K562 (cell line): ENCODE measurements around the gene ATIC. TPM values are rescaled to one million over a fixed set of nuclear protein-coding genes. Genes with fewer than 3 reads are reported as not detected.

ENCODE experiments used
- ATAC-seq: fragments of 200-7000 bp; cut with Tn5 transposase; 3 replicates; pipeline ENCODE4 v1.9.1; 2020; ENCODE audit warnings: moderate library complexity
- BruUV-seq: library from RNA; stranded (reverse); fragments of 400-500 nt; replicated peaks from 2 replicates; lab custom pipeline; 2021; lab: Mats Ljungman, UMichigan
- CTCF ChIA-PET: fragments of 300-600 bp; formaldehyde crosslinking; extraction: SDS; loops from one replicate; lab custom pipeline; 2021; ENCODE audit warnings: low intra/inter-chr PET ratio; lab: Yijun Ruan, JAX
- POLR2A ChIA-PET: fragments of 300-600, 350-650 bp; sonication (Branson Sonifier 250); formaldehyde crosslinking; extraction: SDS; loops from one replicate; lab custom pipeline; 2021; ENCODE audit warnings: antibody characterized with exemption, inconsistent platforms; lab: Yijun Ruan, JAX
- DNase-seq, 4 experiments: peaks; one replicate each; pipeline versions ENCODE4 v3.0.0 to v3.0.0-alpha.2; 2011 to 2018; ENCODE audit warnings: low spot score in 3 of 4, mixed read lengths in 3 of 4; ENCODE audit errors: extremely low read depth in 1 of 4
- FAIRE-seq: peaks from 2 replicates; lab custom pipeline; 2011; peaks lifted over from hg19 to GRCh38; lab: Jason Lieb, UNC
- H2AFZ ChIP-seq: 2 replicates; pipeline ENCODE4 v1.6.0; 2011; ENCODE audit warnings: low read depth, low read length, control low read depth, inconsistent platforms
- H3K27ac ChIP-seq: fragments of 200-600 bp; 3 replicates; pipeline ENCODE4 v1.8.0; 2011; ENCODE audit warnings: low read depth, mild to moderate bottlenecking, control low read depth, inconsistent platforms, low read length, moderate library complexity, mixed read lengths; ENCODE audit errors: extremely low read depth
- H3K27me3 ChIP-seq, 2 experiments: fragments of 300-600 bp in 1 of 2; 2 replicates in 1 of 2; 3 replicates in 1 of 2; pipeline versions ENCODE4 v1.6.0 to v1.8.0; 2011; ENCODE audit warnings: inconsistent platforms in 2 of 2, low read length in 2 of 2, mild to moderate bottlenecking in 1 of 2, mixed read lengths in 1 of 2, moderate library complexity in 1 of 2; ENCODE audit not compliant: control insufficient read depth in 2 of 2, insufficient read depth in 2 of 2
- H3K36me3 ChIP-seq: fragments of 300-600 bp; 3 replicates; pipeline ENCODE4 v1.8.0; 2011; ENCODE audit warnings: mild to moderate bottlenecking, low read length, inconsistent platforms; ENCODE audit not compliant: control insufficient read depth, insufficient read depth
- H3K4me1 ChIP-seq, 2 experiments: fragments of 200-600 bp in 1 of 2; replicated peaks in 1 of 2; 2 replicates in 1 of 2; 3 replicates in 1 of 2; pipeline versions ENCODE4 v1.5.1 to v1.8.0; 2011; ENCODE audit warnings: inconsistent platforms in 2 of 2, low read length in 2 of 2, mild to moderate bottlenecking in 1 of 2, mixed read lengths in 1 of 2, moderate library complexity in 1 of 2; ENCODE audit not compliant: control insufficient read depth in 2 of 2, insufficient read depth in 2 of 2
- H3K4me2 ChIP-seq: 2 replicates; pipeline ENCODE4 v1.6.1; 2011; ENCODE audit warnings: low read length, control low read depth, inconsistent platforms, mixed read lengths; ENCODE audit not compliant: insufficient read depth
- H3K4me3 ChIP-seq: fragments of 200-600 bp; sonication (generic), shearing (Covaris generic); 2 replicates; pipeline ENCODE4 v1.5.1; 2016; ENCODE audit warnings: control low read depth, inconsistent platforms
- H3K79me2 ChIP-seq: fragments of 200-600 bp; 3 replicates; pipeline ENCODE4 v1.8.0; 2011; ENCODE audit warnings: low read length, inconsistent platforms; ENCODE audit not compliant: control insufficient read depth, insufficient read depth
- H3K9ac ChIP-seq, 2 experiments: 2 replicates each; pipeline versions ENCODE4 v1.6.0 to v1.6.1; 2011; ENCODE audit warnings: low read depth in 2 of 2, low read length in 2 of 2, control low read depth in 1 of 2, inconsistent platforms in 1 of 2, mild to moderate bottlenecking in 1 of 2, mixed read lengths in 1 of 2; ENCODE audit not compliant: insufficient read depth in 1 of 2
- H3K9me1 ChIP-seq: one replicate; pipeline ENCODE4 v1.6.0; 2011; ENCODE audit warnings: inconsistent platforms, mild to moderate bottlenecking, low read length, moderate library complexity; ENCODE audit not compliant: control insufficient read depth, insufficient read depth
- H3K9me3 ChIP-seq: replicated peaks from 2 replicates; pipeline ENCODE4 v1.5.1; 2011; ENCODE audit warnings: low read depth, low read length, inconsistent platforms; ENCODE audit not compliant: control insufficient read depth, insufficient read depth
- H4K20me1 ChIP-seq: replicated peaks from 2 replicates; pipeline ENCODE4 v1.6.1; 2011; ENCODE audit warnings: low read length, inconsistent platforms, mixed read lengths; ENCODE audit not compliant: control insufficient read depth, insufficient read depth
- BRF1 ChIP-seq: IDR thresholded peaks from 3 replicates; pipeline ENCODE4 v1.6.1; 2011; ENCODE audit warnings: borderline replicate concordance, mild to moderate bottlenecking; ENCODE audit not compliant: insufficient read length; ENCODE audit errors: extremely low read depth
- CBX1 ChIP-seq: sonication (generic); IDR thresholded peaks from 2 replicates; pipeline ENCODE4 v1.6.1; 2016; ENCODE audit warnings: antibody characterized with exemption, low read depth, mild to moderate bottlenecking
- GTF2E2 ChIP-seq: fragments of 200-800 bp; sonication (Bioruptor generic); IDR thresholded peaks from 2 replicates; pipeline ENCODE4 v1.6.1; 2016; ENCODE audit warnings: missing genetic modification characterization, missing compliant biosample characterization
- KLF16 ChIP-seq: IDR thresholded peaks from 2 replicates; pipeline ENCODE4 v1.6.1; 2016; ENCODE audit warnings: antibody characterized with exemption
- RAD21 ChIP-seq, 2 experiments: fragments of 250-450 bp in 1 of 2; fragments of 450-650 bp in 1 of 2; sonication (Bioruptor Pico) in 1 of 2; formaldehyde crosslinking in 1 of 2; IDR thresholded peaks in 1 of 2; conservative IDR thresholded peaks in 1 of 2; 2 replicates each; pipeline versions ENCODE4 v1.4.0 to v1.8.0; 2020 to 2022; ENCODE audit warnings: mild to moderate bottlenecking in 2 of 2, moderate library complexity in 1 of 2
- SAFB2 ChIP-seq: fragments of 200-400 bp; formaldehyde crosslinking; IDR thresholded peaks from 2 replicates; pipeline ENCODE4 v1.6.1; 2018; ENCODE audit warnings: borderline replicate concordance, low read length, low read depth, moderate library complexity; ENCODE audit not compliant: severe bottlenecking
- ZFP30 ChIP-seq: fragments of 250-450 bp; sonication (Bioruptor Pico); IDR thresholded peaks from 2 replicates; pipeline ENCODE4 v1.8.0; 2022; ENCODE audit warnings: moderate library complexity, mild to moderate bottlenecking, inconsistent platforms, borderline replicate concordance
- ZFX ChIP-seq: sonication (generic); formaldehyde crosslinking; IDR thresholded peaks from 2 replicates; pipeline ENCODE4 v1.8.0; 2022; ENCODE audit warnings: mild to moderate bottlenecking, missing genetic modification reagents, moderate library complexity
- ZNF174 ChIP-seq: fragments of 250-450 bp; sonication (Bioruptor Pico); IDR thresholded peaks from 2 replicates; pipeline ENCODE4 v1.4.0; 2020; ENCODE audit warnings: mild to moderate bottlenecking
- ZNF316 ChIP-seq: fragments of 450-650 bp; IDR thresholded peaks from 2 replicates; pipeline ENCODE4 v1.6.1; 2016
- WGBS: fragments of 100-300 bp; shearing (Covaris generic); methylation state at CpG from one replicate; pipeline ENCODE4 v1.1.6; 2016; ENCODE audit warnings: low coverage, mixed read lengths; ENCODE audit not compliant: insufficient coverage; ENCODE audit errors: missing lambda C conversion rate; 5-methylcytosine and 5-hydroxymethylcytosine counted together
- in situ Hi-C: fragments of 300-500 bp; cut with MboI; formaldehyde crosslinking; loops from 4 replicates; pipeline ENCODE4 v1.15.0; 2018; ENCODE audit warnings: inconsistent platforms, mixed read lengths
- intact Hi-C: fragments of 100-400 bp; cut with micrococcal nuclease; formaldehyde crosslinking; loops from 2 replicates; pipeline ENCODE4 v1.14.2; 2022
- polyA plus RNA-seq, 8 experiments: library from polyadenylated mRNA; depleted of rRNA in 4 of 8; stranded (reverse) in 5 of 8; unstranded in 3 of 8; fragments of >200 nt; fragmentation: Nextera tagmentation in 2 of 8; fragmentation: Illumina TruSeq in 1 of 8; extraction: Ambion mirVana in 2 of 8; extraction: Trizol in 1 of 8; gene quantifications; 2 replicates each; pipeline versions ENCODE4 v1.2.1 to v1.2.3, GENCODE V29; 2011 to 2014; ENCODE audit warnings: inconsistent platforms in 1 of 8, missing spikeins in 1 of 8
- total RNA-seq, 7 experiments: library from RNA; depleted of rRNA in 6 of 7; stranded (reverse); fragments of >200 nt in 6 of 7; fragmentation: Illumina TruSeq in 2 of 7; extraction: Trizol in 2 of 7; gene quantifications; 2 replicates each; pipeline versions ENCODE4 v1.2.1 to v1.2.3, GENCODE V29; 2011 to 2021; ENCODE audit warnings: low replicate concordance in 1 of 7
- TF ChIP-seq, protein P1 (sequence below), 2 experiments: fragments of 450-650 bp in 1 of 2; sonication (generic) in 1 of 2; formaldehyde crosslinking in 1 of 2; IDR thresholded peaks in 1 of 2; conservative IDR thresholded peaks in 1 of 2; 2 replicates each; pipeline versions ENCODE4 v1.6.1 to v1.8.1; 2016 to 2023; ENCODE audit warnings: mild to moderate bottlenecking in 2 of 2, moderate library complexity in 2 of 2, inconsistent platforms in 1 of 2, missing genetic modification reagents in 1 of 2
- TF ChIP-seq, protein P2 (sequence below): fragments of 450-650 bp; IDR thresholded peaks from 2 replicates; pipeline ENCODE4 v1.6.1; 2016; ENCODE audit warnings: mild to moderate bottlenecking
- TF ChIP-seq, protein P3 (sequence below): fragments of 450-650 bp; IDR thresholded peaks from 2 replicates; pipeline ENCODE4 v1.6.1; 2018; ENCODE audit not compliant: partially characterized antibody

Gene ATIC
- total and polyA plus RNA-seq, 9 of the 15 experiments (the other 6 are each of a cell fraction or from before 2014, with no cell fraction given) = 45.6 to 480 (median 212) TPM

DNA sequence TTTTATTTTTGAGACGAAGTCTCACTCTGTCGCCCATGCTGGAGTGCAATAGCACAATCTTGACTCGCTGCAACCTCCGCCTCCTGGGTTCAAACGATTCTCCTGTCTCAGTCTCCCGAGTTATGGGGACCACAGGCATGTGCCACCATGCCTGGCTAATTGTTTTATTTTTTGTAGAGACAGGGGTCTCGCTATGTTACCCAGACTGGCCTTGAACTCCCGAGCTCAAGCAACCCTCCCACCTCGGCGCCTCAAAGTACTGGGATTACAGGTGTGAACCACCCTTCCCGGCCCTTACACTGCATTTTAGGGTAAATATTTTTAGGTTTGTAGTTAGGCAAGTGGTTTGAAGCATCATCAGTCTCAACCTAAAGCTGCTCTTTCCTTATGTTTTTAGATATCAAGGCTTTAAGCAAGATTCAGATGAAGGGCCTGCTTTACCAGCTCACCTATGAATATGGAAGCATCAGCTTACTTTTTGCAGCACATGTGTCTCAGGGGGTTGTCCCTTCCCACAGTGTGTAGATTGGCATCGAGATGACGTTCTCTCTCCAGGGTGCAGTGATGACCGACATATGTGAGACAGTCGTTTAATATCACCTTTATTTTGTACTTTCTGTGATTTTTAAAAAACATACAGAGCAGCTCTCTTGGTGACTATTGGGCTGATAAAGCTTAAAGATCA lies 47.2 kb downstream of the ATIC start:
- ChIA-PET POLR2A (interaction anchor here (1.2 kb wide), 1 partner anchor 20 kb away, joined by 5 read pairs; no protein-coding TSS in a partner anchor), CTCF (no interaction called here)
- DNase-seq (no peak), FAIRE-seq (no peak), ATAC-seq (no peak)
- Histone ChIP-seq H3K4me3 (no peak overlapping the region), H3K27ac (no peak overlapping the region), H3K9me3 (no peaks in the 10 kb centered on the region), H3K4me1 (peaks cover 0 to 6% of the 10 kb centered on the region in 2 experiments; a peak in 3 of 5 replicates), H3K79me2 (no peaks in the 10 kb centered on the region), H2AFZ (no peak overlapping the region), H3K27me3 (no peaks in the 10 kb centered on the region), H3K9ac (no peak overlapping the region), H3K4me2 (no peak overlapping the region), H3K36me3 (peaks cover 14% of the 10 kb centered on the region; the same call in 1 of the 3 replicates), H3K9me1 (no peaks in the 10 kb centered on the region), H4K20me1 (no peaks in the 10 kb centered on the region)
- no TSS peak for BruUV-seq
- intact Hi-C loops (loop anchor here (10.0 kb wide), 1 partner anchor 576 kb away; no protein-coding TSS in a partner anchor), in situ Hi-C loops (no loop called here)
- WGBS = 90% methylated on average over 10 of the region's 15 CpGs
- TF ChIP-seq ZNF316 = no peak
- TF ChIP-seq KLF16 = no peak
- TF ChIP-seq ZNF174 (CRISPR knock-in tag) = no peak
- TF ChIP-seq RAD21 (CRISPR knock-in tag; conservative IDR thresholded peaks at IDR 0.05 in 1 of 2, IDR thresholded peaks at IDR 0.05 in 1 of 2) = no peak
- TF ChIP-seq BRF1 = no peak
- TF ChIP-seq, protein P1, sequence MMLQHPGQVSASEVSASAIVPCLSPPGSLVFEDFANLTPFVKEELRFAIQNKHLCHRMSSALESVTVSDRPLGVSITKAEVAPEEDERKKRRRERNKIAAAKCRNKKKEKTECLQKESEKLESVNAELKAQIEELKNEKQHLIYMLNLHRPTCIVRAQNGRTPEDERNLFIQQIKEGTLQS (IDR thresholded peaks at IDR 0.05) = no peak
- TF ChIP-seq, protein P1 (CRISPR knock-in tag; conservative IDR thresholded peaks at IDR 0.05) = no peak
- no peak for TF ChIP-seq SAFB2
- TF ChIP-seq ZFX (CRISPR knock-in tag) = no peak
- no peak for TF ChIP-seq CBX1
- TF ChIP-seq, protein P2, sequence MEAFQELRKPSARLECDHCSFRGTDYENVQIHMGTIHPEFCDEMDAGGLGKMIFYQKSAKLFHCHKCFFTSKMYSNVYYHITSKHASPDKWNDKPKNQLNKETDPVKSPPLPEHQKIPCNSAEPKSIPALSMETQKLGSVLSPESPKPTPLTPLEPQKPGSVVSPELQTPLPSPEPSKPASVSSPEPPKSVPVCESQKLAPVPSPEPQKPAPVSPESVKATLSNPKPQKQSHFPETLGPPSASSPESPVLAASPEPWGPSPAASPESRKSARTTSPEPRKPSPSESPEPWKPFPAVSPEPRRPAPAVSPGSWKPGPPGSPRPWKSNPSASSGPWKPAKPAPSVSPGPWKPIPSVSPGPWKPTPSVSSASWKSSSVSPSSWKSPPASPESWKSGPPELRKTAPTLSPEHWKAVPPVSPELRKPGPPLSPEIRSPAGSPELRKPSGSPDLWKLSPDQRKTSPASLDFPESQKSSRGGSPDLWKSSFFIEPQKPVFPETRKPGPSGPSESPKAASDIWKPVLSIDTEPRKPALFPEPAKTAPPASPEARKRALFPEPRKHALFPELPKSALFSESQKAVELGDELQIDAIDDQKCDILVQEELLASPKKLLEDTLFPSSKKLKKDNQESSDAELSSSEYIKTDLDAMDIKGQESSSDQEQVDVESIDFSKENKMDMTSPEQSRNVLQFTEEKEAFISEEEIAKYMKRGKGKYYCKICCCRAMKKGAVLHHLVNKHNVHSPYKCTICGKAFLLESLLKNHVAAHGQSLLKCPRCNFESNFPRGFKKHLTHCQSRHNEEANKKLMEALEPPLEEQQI = no peak
- TF ChIP-seq, protein P3, sequence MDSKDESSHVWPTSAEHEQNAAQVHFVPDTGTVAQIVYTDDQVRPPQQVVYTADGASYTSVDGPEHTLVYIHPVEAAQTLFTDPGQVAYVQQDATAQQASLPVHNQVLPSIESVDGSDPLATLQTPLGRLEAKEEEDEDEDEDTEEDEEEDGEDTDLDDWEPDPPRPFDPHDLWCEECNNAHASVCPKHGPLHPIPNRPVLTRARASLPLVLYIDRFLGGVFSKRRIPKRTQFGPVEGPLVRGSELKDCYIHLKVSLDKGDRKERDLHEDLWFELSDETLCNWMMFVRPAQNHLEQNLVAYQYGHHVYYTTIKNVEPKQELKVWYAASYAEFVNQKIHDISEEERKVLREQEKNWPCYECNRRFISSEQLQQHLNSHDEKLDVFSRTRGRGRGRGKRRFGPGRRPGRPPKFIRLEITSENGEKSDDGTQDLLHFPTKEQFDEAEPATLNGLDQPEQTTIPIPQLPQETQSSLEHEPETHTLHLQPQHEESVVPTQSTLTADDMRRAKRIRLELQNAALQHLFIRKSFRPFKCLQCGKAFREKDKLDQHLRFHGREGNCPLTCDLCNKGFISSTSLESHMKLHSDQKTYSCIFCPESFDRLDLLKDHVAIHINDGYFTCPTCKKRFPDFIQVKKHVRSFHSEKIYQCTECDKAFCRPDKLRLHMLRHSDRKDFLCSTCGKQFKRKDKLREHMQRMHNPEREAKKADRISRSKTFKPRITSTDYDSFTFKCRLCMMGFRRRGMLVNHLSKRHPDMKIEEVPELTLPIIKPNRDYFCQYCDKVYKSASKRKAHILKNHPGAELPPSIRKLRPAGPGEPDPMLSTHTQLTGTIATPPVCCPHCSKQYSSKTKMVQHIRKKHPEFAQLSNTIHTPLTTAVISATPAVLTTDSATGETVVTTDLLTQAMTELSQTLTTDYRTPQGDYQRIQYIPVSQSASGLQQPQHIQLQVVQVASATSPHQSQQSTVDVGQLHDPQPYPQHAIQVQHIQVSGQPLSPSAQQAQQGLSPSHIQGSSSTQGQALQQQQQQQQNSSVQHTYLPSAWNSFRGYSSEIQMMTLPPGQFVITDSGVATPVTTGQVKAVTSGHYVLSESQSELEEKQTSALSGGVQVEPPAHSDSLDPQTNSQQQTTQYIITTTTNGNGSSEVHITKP = no peak
- no peak for TF ChIP-seq GTF2E2 (tag)
- TF ChIP-seq ZFP30 (CRISPR knock-in tag) = no peak
